Esophagus mucosa (tissue), 1 donor: ENCODE data around the gene TPST2. TPM values are rescaled to one million over a fixed set of nuclear protein-coding genes. Genes with fewer than 3 reads are reported as not detected.
"Not testable (repeated sequence)": the region's sequence is repeated elsewhere in the genome, so short reads cannot be mapped to it uniquely, and the experiment has no call there.

Experiments used
- ATAC-seq: fragments of 200-7000 bp; cut with Tn5 transposase; one replicate; pipeline ENCODE4 v1.9.1; 2020
- total RNA-seq: library from RNA; stranded (reverse); gene quantifications from one replicate; pipeline ENCODE4 v1.2.4, GENCODE V29; 2023
- donor health status: DM: yes; HTN: yes; CAD: no.

TPST2 gene
- 17.5 TPM for total RNA-seq

- ATAC-seq: peak; percentile 93
Measured at GRCh38 chr22:26589845-26590736, at the start of gene TPST2. TSS of gene TPST2 (minus strand) at chr22:26590132. CDS start at chr22:26541630, 48,502 bp downstream.

GRCh38 chr22:26636296-26636695, 46.4 kb upstream of the TPST2 start:
- no peak for ATAC-seq

GRCh38 chr22:26635117-26635516, 45.2 kb upstream of the TPST2 start:
- no peak for ATAC-seq

GRCh38 chr22:26634189-26634588, 44.3 kb upstream of the TPST2 start:
- ATAC-seq: no peak

GRCh38 chr22:26632422-26633155, 42.7 kb upstream of the TPST2 start:
- no peak for ATAC-seq

GRCh38 chr22:26631282-26631681, 41.4 kb upstream of the TPST2 start:
- no peak for ATAC-seq

- ATAC-seq: no peak
Measured at GRCh38 chr22:26629988-26630761, 40.2 kb upstream of the TPST2 start.

GRCh38 chr22:26624803-26625202, 34.9 kb upstream of the TPST2 start:
- no peak for ATAC-seq

- ATAC-seq: no peak
Measured at GRCh38 chr22:26623984-26624383, 34.1 kb upstream of the TPST2 start.

- ATAC-seq: no peak
Measured at GRCh38 chr22:26621663-26622062, 31.7 kb upstream of the TPST2 start, which contains the start of gene CRYBA4. TSS of gene CRYBA4 (plus strand) at chr22:26621963. CDS start at chr22:26622597, 634 bp downstream.

- ATAC-seq: no peak
Measured at GRCh38 chr22:26620197-26620596, 30.3 kb upstream of the TPST2 start.

- ATAC-seq: peak; percentile 14
Measured at GRCh38 chr22:26619510-26619909, 29.6 kb upstream of the TPST2 start.

GRCh38 chr22:26618455-26618854, 28.5 kb upstream of the TPST2 start:
- ATAC-seq: no peak

- ATAC-seq: no peak
Measured at GRCh38 chr22:26617271-26618199, 27.6 kb upstream of the TPST2 start, which contains the start of gene CRYBB1. TSS of gene CRYBB1 (minus strand) at chr22:26618027. CDS start at chr22:26616319, 1,708 bp downstream.

GRCh38 chr22:26616650-26617049, 26.7 kb upstream of the TPST2 start:
- no peak for ATAC-seq

GRCh38 chr22:26615830-26616435, 26.0 kb upstream of the TPST2 start:
- ATAC-seq: no peak

GRCh38 chr22:26615149-26615548, 25.2 kb upstream of the TPST2 start:
- ATAC-seq: no peak

GRCh38 chr22:26614322-26614721, 24.4 kb upstream of the TPST2 start:
- no peak for ATAC-seq

- not testable (repeated sequence) for ATAC-seq
Measured at GRCh38 chr22:26613753-26614152, 23.8 kb upstream of the TPST2 start.

- no peak for ATAC-seq
Measured at GRCh38 chr22:26612652-26613051, 22.7 kb upstream of the TPST2 start.

- peak; percentile 32 for ATAC-seq
Measured at GRCh38 chr22:26610996-26611395, 21.1 kb upstream of the TPST2 start.
